ENCODE measurements around the gene LRRC23.

The LRRC23 gene

DNA sequence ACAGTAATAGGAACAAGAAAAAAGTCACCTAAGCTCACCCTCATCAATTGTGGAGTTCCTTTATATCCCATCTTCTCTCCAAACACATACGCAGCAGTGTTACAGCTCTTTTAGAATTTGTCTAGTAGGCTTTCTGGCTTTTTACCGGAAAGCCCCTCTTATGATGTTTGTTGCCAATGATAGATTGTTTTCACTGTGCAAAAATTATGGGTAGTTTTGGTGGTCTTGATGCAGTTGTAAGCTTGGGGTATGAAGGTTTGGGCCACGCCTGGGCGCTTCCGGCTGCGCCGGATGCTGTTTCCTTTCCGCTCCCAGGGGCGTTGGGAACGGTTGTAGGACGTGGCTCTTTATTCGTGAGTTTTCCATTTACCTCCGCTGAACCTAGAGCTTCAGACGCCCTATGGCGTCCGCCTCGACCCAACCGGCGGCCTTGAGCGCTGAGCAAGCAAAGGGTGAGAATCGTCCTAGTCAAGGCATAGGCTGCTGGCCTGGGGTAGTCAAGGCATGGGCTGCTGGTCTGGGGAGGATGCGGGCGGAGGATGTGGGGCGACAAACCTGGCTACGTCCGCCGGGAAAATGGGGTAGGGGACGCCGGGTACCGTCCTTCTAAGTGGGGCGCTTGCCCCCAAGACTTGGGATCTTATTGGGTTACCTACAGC is 39.2 kb downstream of the LRRC23 start, which contains the start of the genes C12orf57 and RNU7-1:
Gene C12orf57 (plus strand): TSS at position 301 of the 659 bp plus-strand sequence. CDS start 100 bp downstream, at position 401.
Gene RNU7-1 (plus strand): TSS at position 95 of the 659 bp plus-strand sequence.
- peak; percentile 68 to 73 for DNase-seq (ENCODE audit: low read depth in 2 of 2)

DNA sequence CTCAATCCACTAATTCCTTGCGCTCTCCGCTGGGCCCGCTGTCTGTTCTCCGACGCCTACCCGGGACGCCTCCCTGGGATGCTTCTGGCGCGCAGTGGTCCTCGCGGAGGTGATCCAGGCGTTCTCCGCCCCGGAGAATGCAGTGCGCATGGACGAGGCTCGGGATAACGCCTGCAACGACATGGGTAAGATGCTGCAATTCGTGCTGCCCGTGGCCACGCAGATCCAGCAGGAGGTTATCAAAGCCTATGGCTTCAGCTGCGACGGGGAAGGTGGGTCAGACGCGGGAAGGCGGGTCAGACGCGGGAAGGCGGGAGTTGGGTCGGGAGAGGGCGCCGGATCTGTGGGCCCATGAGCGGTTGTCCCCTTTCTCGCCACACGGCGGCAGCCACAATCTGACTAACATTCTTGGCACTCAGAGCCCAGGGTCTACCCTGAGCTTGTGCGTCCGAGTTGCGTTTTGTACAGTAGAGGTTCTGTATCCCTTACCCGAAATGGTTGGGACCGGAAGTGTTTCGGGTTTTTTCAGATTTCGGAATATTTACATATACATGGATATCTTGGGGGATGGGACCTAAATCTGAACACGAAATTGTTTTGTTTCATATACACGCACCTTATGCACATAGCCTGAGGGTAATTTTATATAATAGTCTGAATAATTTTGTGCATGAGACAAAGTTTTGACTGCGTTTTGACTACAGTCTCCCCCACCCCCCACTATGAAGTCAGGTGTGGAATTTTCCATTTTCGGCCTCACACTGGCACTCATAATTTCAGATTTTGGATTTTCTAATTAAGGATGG is 40.0 kb downstream of the LRRC23 start:
- DNase-seq (ENCODE audit: low read depth in 2 of 2): peak; percentile 78 to 88

DNA sequence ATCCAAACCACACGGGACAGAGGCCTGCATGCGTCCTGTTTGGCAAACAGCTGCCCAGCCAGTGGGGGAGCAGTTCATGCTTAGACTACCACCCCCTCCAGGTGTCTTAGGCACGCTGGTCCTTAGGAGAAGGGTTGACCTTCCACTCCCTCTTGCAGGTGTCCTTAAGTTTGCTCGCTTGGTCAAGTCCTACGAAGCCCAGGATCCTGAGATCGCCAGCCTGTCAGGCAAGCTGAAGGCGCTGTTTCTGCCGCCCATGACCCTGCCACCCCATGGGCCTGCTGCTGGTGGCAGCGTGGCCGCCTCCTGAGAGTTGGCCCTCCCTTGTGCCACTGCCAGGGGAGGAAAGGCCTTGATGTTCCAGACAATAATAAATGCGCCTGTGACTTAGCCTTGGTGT is 41.0 kb downstream of the LRRC23 start:
- no peak for DNase-seq (ENCODE audit: low read depth in 2 of 2)

DNA sequence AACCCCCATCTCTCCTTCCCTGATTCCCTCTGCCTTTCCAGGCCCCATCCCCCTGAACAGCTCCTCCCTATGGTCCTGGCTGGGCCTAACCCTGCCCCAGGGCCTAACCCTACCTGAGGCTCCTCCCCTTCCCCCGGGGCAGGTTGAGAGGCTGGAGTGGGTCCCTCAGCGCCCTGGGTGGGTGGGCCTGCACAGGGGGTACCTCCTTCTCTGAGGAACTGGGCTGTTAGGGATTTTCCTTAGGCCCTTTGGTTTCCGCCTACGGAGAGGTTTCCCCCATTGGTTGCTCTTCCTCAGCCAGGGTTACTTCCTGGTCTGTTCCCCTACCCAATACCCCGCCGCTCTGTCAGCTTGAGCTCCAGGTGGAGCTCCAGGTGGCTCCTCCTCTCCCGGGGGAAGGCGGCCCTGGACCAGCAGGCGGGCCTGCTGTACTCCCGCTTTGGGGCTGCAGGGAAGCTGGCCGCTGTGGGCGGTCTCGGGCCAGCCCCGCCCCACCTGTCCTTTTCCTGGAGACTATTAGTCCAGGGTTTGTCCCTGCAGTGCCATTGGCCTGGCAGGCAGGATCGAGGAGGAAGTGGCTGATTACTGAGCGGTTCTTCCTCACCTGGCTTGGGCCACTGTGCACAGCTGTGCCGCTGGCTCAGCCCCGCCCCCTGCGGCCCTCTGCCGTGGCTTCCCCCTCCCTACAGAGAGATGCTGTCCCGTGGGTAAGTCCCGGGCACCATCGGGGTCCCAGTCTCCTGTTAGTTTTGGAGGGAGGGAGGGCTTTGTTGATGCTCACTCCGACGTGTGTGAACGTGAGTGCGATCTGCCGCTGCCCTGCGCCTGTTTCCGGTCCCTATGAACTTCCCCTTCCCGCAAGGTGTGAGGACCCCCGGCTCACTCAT is 41.7 kb downstream of the LRRC23 start:
- peak in 1 of 2 experiments; percentile 75 for DNase-seq (ENCODE audit: low read depth in 2 of 2)

DNA sequence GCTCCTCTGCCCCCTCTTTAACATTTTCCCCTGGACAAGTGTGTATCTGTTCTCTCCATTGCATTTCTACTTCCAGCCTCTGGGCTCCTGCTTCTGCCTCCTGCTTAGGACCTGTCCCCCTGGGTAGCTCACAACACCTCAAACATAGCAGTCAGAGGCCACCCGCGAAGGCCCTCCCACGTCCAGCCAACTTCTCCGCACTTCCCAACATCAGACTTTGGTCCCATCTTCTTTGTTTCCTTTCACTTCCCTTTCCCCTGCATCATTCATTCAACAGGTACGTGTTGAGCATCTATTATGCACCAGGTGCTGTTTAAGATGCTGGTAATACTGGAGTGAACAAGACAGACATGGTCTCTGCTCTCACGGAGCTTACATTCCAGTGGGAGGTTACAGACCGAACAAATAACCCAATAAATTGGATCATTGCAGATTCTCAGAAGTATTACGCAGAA is 42.3 kb downstream of the LRRC23 start:
- DNase-seq (ENCODE audit: low read depth in 2 of 2): no peak

DNA sequence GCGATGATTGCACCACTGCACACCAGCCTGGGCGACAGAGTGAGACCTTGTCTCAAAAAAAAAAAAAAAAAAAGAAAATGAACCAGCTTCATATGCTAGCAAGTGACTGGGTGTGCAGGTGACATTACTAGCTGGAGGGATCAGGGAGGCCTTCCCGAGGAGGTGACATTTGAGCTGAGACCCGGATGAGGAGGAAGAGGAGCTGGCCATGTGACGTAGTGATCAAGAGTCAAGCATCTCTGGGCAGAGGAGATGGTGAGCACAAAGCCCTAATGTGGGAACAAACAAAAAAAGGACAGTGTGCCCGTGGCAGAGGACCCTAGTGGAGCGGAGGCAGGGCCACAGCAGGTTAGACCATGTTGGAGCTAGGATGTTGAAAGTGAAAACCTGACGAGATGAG is 43.0 kb downstream of the LRRC23 start:
- no peak for DNase-seq (ENCODE audit: low read depth in 2 of 2)

DNA sequence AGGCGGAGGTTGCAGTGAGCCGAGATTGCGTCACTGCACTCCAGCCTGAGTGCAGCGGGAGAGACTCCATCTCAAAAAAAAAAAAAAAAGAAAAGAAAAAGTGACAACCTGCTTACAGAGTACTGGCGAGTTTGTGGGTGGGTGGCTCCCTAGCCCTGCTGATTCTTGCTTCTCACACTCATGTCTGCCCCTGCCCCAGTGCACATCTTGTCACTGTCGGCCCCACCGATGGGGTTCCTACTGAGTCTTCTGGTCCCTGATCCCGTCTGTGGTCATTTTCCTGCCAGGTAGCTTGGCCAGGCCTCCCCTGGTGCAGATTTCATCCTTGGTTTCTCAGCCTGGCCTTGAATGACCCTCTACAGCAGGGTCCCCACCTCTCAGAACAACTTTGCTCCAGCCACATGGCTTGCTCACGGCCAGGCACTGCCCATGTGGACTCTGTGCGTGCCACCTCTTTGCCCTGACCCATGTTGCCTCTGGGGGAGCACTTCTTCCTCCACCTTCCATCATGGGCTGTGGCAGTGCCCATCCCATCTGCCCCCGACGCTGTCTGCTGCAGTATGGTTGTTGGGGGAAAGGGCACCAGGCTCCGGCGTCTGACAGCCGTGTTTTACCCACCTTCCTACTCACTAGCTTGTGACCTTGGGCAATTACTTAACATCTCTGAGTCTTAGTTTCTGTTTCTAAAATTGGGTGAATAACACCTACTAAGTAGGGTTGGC is 44.4 kb downstream of the LRRC23 start:
- no peak for DNase-seq (ENCODE audit: low read depth in 2 of 2)

DNA sequence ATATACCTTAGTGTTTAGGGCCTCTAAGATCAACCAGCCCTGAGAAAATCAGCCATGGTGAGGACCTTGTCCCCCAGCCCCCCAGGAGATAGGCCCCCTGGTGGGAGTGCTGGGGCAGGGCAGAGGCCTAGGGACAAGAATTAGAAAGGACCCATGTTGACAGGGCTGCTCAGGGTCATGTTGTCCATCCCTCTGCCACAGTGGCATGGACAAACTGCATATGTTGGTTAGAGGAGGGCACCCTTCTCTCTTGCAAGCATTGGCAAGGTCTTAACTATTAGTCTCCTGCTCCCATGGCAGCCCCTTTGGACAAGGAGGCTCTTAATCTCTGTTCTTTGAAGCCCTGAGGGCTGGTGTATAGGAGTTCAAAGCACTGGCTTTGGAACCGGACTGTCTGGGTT is 45.8 kb downstream of the LRRC23 start:
- no peak for DNase-seq (ENCODE audit: low read depth in 2 of 2)

DNA sequence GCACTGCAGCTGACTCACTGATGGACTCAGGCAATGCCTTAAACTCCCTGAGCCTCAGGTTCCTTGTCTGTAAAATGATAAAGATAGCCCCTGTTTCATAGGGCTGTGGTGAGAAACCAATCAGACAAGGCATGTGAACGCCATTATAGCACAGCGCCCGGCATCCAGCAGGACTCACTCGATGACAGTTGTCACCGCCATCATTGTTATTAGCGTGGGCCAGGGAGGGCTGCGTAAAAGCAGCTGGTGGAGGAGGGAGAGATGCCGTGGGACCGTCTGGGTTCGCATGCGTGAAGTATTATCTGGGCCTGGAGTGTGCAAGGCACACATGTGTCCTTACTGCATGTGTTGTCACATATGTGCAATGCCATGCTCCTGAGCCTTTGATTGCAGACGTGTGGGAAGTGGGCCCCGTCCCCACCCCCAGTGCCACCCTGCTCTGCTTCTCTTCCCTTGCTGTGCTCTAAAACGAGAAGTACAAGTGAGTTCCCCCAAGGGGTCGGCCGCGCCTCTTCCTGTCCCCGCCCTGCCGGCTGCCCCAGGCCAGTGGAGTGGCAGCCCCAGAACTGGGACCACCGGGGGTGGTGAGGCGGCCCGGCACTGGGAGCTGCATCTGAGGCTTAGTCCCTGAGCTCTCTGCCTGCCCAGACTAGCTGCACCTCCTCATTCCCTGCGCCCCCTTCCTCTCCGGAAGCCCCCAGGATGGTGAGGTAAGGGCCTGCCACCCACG is 46.4 kb downstream of the LRRC23 start, which contains the start of gene PTPN6:
Gene PTPN6 (plus strand): TSS at position 546 of the 730 bp plus-strand sequence. CDS start 157 bp downstream, at position 703.
- DNase-seq (ENCODE audit: low read depth in 2 of 2): peak in 1 of 2 experiments; percentile 59

DNA sequence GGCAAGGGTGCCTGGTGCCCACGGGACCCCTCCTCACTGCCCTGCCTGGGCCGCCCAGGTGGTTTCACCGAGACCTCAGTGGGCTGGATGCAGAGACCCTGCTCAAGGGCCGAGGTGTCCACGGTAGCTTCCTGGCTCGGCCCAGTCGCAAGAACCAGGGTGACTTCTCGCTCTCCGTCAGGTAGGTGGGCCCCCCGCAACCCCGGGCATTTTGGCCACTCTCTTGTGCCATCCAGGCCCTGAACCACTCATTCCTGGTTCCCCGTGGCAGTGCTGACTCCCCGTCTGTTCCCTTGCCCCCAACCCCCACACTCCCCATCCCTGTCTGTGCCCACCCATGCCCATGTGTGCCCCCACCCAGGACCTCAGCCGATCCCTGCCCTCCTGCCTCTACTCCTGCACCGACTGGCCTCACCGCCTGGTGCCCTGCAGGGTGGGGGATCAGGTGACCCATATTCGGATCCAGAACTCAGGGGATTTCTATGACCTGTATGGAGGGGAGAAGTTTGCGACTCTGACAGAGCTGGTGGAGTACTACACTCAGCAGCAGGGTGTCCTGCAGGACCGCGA is 47.0 kb downstream of the LRRC23 start:
- no peak for DNase-seq (ENCODE audit: low read depth in 2 of 2)

DNA sequence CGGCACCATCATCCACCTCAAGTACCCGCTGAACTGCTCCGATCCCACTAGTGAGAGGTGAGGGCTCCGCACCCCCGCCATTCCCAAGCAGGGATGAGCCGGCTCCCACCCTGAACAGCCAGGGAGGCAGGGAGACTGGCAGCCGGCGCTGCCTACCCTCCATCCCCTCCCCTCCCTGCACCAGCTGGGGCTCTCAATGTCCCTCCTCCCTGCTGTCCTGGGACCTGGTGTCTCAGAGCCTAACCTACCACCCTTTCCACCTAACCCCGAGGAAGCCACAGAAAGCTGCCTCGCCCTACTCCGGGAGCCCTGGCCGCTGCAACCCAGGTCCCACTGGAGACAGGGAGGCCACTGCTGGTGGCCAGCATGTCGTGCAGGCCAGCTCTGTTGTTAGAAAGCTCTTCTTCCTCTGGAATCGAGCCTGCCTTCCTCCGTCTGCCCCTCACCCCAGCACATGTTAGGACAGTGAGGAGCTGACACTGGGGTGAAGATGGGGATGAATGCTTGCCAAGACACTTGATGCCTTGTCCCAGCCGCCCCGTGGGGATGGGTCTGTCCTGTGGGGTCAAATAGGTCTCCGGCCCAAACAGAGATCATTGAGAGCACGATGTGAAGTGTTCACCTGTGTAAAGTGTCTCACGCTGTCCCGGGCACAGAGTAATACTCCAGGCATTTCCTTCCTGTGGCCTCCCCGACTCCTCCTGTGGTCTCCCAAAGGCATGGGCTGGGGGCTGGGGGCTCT is 47.7 kb downstream of the LRRC23 start:
- DNase-seq (ENCODE audit: low read depth in 2 of 2): no peak

DNA sequence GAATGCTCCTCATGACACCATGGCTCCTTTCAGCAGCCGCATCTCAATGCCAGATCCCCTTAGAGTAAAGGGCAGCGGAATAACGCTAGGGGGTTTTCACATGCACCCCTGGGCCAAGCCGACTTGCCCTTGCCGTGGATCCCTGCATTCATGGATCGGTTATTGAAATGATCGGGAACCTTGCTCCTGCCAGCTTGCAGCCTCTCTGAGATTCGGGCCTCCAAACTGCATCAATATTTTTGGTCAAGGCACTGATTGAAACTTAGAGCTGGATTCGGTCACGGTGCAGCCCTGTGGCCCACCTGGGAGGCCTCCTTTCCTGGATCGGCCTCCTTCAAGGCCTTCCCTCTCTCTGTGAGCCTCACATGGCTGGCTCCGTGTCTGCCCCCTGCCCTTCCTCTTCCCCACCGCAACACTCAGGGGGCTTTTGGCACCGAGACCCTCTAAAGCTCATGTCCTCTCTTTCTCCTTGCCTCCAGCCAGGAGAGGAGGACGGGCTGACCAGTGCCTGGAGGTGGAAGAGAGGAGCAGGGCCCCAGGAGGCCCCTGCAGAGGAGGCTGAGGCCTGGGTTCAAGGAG is 48.3 kb downstream of the LRRC23 start:
- no peak for DNase-seq (ENCODE audit: low read depth in 2 of 2)

DNA sequence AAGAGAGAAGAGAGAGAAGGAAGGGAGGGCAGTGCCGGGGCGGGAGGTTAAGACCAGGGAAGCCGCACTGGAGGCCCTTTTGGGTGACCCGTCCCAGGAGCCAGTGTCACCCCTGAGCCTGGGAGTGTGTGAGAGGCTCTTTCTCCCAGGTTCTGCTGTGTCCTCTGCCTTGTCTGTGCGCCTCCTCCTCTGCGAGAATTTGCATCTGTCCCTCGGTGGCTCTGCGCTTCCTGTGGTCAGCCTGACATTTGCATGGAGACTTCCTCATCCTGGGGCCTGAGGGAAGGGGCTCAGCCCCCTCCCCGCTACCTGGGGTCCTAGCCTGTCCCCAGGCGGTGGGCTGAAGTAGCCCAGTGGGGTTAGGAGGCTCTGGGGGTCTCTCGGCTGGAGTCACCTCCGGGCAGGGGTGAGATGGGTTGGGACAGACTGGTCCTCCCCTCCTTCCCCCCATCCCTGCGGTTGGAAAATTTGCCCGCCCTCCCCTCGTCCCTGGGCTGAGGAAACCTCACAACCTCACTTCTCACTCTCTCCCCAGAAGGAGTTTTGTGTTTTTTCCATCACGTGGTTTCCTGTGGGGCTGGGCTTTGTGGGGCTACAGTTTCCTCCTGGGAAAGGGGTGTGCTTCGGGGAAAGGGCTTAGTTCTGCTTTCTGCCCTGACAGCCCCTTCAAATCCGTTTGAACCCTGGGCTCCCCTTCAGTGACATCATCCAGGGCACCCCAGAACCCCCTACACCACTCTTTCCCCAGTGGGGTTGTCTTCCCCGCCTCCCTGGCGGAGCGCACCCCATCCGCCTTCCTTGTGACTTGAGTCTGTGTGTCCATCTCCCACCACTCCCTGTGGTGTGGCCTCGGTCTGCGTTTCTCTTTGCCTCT is 49.1 kb downstream of the LRRC23 start:
- DNase-seq (ENCODE audit: low read depth in 2 of 2): peak; percentile 69 to 84

DNA sequence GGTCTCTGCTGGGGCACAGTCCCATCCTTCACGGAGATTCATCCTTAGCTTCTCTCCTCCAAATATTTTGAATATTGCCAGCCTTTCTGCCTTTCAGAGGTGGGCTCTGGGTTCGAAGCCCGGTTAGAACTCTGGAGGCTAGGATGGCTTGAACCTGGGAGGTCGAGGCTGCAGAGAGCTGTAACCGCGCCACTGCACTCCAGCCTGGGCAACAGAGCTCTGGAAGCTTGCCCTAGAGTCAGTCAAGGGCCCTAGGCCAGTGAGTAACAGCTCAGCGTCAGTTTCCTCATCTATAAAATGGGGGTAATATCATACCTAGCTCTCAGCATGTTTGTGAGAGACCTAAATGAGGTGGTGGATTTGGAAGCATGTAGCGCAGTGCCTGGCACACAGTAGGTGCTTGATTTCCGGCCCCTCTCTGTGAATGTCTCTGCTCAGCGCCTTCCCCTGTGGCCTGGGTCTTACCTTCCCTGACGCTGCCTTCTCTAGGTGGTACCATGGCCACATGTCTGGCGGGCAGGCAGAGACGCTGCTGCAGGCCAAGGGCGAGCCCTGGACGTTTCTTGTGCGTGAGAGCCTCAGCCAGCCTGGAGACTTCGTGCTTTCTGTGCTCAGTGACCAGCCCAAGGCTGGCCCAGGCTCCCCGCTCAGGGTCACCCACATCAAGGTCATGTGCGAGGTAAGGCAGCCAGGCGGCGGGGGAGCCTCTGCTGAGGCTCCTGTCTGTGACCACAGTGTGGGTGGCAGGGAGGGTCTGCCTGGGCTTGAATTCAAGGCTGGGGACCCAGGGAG is 49.9 kb downstream of the LRRC23 start:
- DNase-seq (ENCODE audit: low read depth in 2 of 2): no peak

DNA sequence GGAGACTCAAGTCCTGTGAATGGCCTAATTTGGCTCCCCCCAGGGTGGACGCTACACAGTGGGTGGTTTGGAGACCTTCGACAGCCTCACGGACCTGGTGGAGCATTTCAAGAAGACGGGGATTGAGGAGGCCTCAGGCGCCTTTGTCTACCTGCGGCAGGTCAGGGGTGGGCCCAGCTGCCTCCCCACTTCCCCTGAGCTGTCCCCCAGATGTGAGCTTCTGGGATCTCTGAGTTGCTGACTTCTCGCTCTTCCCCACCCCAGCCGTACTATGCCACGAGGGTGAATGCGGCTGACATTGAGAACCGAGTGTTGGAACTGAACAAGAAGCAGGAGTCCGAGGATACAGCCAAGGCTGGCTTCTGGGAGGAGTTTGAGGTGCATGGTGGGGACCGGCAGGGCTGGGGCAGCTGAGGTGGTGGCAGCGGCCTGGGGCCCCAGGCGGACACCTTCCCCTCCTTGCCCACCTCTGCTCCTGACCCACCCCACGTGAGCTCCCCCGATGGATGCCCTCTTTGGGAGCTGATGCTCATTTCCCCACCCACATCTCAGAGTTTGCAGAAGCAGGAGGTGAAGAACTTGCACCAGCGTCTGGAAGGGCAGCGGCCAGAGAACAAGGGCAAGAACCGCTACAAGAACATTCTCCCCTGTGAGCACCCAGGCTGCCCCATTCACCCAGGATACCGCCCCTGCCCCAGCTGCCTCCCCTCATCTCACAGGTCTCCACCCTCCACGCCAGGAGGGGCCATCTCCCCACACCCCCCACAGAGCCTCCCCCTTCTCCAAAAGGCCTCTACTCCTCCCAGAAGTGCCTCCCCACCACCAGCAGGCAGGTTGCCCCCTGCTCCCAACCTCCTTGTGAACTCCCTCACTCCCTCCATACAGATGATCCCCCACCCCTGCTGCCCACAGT is 50.7 kb downstream of the LRRC23 start:
- no peak for DNase-seq (ENCODE audit: low read depth in 2 of 2)
